HL-60 (cell line): ENCODE data around the gene BCL2.

ENCODE experiments used
- GABPA ChIP-seq: IDR thresholded peaks from 2 replicates; pipeline ENCODE4 v1.6.1; 2012; ENCODE audit warnings: low read depth
- POLR2AphosphoS5 ChIP-seq: IDR thresholded peaks from 2 replicates; pipeline ENCODE4 v1.6.1; 2012; ENCODE audit warnings: low read depth
- SPI1 ChIP-seq: IDR thresholded peaks from 2 replicates; pipeline ENCODE4 v1.6.1; 2012; ENCODE audit warnings: low read depth, mild to moderate bottlenecking, borderline replicate concordance
- TF ChIP-seq, protein P1 (sequence below): IDR thresholded peaks from one replicate; pipeline ENCODE4 v1.5.1; 2011; ENCODE audit warnings: low read length, control low read depth, inconsistent platforms; ENCODE audit not compliant: insufficient read depth
- TF ChIP-seq, protein P2 (sequence below): IDR thresholded peaks from 2 replicates; pipeline ENCODE4 v1.6.1; 2012; ENCODE audit warnings: low read depth; ENCODE audit not compliant: insufficient replicate concordance

DNA sequence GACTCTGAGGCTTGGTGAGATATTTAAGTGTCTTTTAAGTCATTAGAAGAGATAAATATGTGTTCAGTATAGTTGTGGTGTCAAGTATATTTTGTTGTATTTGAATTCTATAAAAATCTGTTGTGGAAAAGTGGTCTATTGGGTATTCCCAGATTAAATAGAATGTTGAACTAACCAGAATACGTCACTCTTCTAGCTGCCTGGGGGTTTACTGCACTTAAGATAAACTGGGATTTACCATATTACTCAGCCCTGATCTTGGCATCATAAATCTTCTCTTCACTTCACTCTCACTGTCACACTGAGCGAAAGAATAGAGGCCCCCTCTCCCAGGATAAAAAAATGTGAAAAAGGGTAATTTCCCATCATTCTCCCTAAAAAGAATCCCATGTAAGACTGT lies 129.8 kb downstream of the BCL2 start:
- TF ChIP-seq, protein P1, sequence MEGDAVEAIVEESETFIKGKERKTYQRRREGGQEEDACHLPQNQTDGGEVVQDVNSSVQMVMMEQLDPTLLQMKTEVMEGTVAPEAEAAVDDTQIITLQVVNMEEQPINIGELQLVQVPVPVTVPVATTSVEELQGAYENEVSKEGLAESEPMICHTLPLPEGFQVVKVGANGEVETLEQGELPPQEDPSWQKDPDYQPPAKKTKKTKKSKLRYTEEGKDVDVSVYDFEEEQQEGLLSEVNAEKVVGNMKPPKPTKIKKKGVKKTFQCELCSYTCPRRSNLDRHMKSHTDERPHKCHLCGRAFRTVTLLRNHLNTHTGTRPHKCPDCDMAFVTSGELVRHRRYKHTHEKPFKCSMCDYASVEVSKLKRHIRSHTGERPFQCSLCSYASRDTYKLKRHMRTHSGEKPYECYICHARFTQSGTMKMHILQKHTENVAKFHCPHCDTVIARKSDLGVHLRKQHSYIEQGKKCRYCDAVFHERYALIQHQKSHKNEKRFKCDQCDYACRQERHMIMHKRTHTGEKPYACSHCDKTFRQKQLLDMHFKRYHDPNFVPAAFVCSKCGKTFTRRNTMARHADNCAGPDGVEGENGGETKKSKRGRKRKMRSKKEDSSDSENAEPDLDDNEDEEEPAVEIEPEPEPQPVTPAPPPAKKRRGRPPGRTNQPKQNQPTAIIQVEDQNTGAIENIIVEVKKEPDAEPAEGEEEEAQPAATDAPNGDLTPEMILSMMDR = no peak
- TF ChIP-seq, protein P2, sequence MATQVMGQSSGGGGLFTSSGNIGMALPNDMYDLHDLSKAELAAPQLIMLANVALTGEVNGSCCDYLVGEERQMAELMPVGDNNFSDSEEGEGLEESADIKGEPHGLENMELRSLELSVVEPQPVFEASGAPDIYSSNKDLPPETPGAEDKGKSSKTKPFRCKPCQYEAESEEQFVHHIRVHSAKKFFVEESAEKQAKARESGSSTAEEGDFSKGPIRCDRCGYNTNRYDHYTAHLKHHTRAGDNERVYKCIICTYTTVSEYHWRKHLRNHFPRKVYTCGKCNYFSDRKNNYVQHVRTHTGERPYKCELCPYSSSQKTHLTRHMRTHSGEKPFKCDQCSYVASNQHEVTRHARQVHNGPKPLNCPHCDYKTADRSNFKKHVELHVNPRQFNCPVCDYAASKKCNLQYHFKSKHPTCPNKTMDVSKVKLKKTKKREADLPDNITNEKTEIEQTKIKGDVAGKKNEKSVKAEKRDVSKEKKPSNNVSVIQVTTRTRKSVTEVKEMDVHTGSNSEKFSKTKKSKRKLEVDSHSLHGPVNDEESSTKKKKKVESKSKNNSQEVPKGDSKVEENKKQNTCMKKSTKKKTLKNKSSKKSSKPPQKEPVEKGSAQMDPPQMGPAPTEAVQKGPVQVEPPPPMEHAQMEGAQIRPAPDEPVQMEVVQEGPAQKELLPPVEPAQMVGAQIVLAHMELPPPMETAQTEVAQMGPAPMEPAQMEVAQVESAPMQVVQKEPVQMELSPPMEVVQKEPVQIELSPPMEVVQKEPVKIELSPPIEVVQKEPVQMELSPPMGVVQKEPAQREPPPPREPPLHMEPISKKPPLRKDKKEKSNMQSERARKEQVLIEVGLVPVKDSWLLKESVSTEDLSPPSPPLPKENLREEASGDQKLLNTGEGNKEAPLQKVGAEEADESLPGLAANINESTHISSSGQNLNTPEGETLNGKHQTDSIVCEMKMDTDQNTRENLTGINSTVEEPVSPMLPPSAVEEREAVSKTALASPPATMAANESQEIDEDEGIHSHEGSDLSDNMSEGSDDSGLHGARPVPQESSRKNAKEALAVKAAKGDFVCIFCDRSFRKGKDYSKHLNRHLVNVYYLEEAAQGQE = no peak
- TF ChIP-seq POLR2AphosphoS5 (no peak), GABPA (no peak), SPI1 (no peak)
